NB4 (cell line): ENCODE data around the gene SRGAP2.
"Not testable (repeated sequence)": the region's sequence is repeated elsewhere in the genome, so short reads cannot be mapped to it uniquely, and the experiment has no call there.

Experiments used
- MYC ChIP-seq: IDR thresholded peaks from 2 replicates; pipeline ENCODE4 v1.6.1; 2011; ENCODE audit warnings: low read depth, low read length
- TF ChIP-seq, protein P1 (sequence below): IDR thresholded peaks from one replicate; pipeline ENCODE4 v1.5.1; 2012; ENCODE audit warnings: low read depth, low read length

DNA sequence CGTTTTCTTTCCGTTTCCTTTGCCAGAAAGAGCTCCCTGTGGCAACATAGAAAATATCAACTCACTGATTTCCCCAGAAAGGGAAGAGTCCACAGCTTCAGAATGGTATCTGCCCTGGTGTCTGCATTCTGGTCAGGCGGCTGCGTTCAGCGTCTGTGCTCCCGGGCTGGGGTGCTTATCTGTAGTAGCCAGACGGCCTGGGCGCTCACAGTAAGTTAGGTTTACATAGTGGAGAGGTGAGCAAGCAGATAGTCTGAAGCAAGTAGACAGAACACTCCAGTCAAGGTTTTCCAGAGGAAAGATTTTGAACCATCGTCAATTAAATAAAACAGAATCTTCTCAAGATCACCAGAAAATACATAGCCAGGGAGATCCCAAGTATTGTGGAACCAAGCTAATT lies 28.6 kb downstream of the SRGAP2 start:
- TF ChIP-seq, protein P1, sequence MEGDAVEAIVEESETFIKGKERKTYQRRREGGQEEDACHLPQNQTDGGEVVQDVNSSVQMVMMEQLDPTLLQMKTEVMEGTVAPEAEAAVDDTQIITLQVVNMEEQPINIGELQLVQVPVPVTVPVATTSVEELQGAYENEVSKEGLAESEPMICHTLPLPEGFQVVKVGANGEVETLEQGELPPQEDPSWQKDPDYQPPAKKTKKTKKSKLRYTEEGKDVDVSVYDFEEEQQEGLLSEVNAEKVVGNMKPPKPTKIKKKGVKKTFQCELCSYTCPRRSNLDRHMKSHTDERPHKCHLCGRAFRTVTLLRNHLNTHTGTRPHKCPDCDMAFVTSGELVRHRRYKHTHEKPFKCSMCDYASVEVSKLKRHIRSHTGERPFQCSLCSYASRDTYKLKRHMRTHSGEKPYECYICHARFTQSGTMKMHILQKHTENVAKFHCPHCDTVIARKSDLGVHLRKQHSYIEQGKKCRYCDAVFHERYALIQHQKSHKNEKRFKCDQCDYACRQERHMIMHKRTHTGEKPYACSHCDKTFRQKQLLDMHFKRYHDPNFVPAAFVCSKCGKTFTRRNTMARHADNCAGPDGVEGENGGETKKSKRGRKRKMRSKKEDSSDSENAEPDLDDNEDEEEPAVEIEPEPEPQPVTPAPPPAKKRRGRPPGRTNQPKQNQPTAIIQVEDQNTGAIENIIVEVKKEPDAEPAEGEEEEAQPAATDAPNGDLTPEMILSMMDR, result not testable (repeated sequence)
- TF ChIP-seq MYC, result not testable (repeated sequence)
